Measurements from ENCODE around the gene DOCK1.

Gene DOCK1

DNA sequence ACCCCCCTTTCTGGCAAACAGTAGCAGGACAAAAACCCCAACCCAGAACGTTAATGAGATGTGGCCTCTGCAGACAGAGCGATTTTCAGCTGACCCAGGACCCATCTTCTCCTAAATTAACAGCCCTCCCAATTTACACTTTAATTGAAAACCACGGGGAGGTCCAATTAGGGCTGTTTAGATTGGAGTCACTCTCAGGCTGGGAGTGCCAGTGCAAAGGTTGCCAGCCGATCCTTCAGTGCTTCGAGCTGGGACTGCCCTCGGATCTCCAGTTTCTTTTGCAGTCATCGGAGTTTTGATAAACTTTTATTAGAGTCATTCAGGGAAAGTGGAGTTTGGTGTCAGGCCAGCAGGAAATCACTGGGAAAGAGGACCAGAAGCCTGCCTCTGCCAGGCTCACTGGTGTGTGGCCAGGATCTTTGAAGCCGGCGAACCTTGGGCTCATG is 108.0 kb downstream of the DOCK1 start:
- no peak for DNase-seq

DNA sequence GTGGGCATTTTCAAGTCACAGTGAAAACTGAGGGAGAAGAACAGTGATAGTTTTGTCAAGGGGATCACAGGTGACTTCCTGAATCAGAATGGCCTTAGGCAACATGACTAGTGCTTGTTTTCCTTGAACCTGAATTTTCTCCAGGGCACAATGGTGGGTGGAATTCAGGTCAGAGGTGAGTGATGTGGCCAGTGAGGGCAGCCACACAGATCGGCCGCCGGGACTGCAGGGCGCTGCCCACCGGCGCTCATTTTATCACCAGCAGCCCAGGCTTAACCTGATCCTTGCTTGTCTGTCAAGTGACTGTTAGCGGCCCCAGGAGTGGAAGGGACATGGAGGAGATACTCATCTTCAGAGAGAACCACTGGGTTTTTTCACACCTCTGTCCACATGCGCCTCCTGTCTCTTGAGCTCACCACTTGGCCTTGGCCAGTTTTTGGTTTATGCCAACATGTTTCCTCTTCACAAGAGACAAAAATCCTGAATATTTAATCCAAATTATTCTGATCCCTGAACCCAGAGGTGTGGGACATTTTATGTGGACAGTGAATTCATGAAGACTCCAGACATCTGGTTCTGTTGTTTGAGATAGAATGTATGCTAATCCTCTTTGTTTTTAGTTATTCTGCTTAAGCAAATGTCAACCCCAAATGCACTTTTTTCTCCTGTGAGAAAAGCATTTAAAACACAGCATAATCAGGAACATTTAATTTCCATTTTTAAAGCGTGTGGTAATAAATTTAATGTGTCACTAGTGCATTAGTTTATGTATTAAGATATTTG is 108.7 kb downstream of the DOCK1 start:
- no peak for DNase-seq

DNA sequence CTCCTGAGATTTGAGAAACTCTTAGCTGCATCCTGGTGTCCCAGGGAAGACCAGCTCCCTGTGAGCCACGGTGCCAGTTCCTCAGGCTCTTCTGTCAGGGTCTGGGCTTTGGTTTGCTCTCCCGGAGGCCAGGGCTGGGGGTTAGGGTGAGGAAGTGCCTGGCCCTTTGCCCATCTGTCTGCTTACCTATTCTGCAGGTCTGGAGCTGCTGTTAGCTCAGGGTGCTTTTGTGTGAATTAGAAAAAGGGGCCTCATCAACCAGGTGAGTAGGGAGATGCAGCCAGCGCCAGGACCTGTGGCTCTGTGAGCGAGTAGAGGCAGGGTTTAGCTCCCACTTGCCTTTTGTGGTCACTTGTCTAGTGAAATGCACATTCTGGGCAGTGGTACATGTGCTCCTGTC is 109.4 kb downstream of the DOCK1 start:
- no peak for DNase-seq

DNA sequence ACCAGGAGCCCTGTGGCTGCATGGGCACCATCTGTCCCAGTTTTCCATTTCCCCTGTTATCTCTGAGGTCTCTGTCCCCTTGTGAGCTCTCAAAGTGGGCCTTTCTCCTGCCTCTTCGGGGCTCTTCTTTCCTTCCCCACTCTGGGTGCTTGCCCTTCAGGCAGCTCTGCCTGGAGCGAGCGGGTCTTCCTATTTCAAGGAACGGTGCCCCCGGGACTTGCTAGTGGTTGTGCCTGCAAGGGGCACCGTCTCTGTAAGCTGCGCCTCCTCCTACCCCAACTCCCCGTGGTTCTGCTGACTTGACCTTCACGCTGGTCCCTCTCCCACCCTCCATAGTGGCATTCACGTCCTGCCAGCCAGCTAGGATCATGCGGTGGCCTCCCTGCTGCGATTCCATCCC is 110.1 kb downstream of the DOCK1 start:
- DNase-seq: no peak

DNA sequence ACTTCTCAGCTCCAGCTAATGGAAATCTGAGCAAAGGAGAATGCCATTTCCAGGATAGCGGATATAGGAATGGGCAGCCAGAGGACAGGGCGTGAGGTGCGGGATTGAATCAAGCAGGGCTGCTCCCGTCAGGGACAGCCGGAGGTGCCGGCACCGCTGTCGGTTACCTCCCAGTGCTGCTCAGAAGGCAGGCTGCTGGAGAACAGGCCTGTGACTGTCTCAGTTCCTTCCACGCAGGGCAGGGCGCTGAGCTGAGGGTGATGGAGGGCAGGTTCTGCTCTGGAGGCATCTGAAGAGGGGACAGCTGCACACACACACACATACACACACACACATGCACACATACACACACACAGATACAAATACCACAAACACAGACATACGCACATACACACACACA is 111.1 kb downstream of the DOCK1 start:
- DNase-seq: no peak

DNA sequence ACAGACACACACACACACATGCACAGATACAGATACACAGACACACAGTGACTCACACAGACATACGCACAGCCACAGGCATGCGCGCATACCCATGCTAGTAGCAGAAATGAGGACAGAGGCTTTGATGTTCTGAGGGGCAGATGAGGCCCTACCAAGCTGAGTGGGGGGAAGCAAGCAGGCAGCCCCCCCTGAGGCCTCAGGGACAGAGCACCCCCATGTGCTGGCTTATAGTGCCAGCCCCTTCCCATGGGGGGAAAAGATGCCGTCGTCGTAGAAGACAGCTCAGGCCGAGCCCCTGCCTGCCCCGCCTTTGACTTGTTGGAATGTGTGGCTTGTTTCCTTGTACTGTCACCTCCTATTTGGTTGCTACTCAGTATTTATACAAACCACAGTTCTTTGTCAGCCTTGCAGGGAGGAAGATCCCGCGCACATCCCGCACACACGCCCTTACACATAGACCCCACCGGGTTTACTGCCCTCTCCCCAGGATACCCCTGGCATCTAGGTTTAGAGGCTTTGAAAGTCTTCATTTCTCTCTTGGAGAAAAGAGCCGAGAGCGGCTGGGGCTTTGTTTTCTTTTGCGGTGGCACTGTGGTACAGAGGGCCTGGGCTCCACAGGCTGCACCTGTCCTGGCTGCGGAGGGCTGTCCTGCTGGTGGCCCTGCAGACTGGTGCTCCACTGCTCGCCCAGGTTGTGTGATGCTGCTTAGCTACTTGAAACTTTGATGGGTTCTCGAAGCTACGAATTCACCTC is 112.5 kb downstream of the DOCK1 start:
- DNase-seq: no peak

DNA sequence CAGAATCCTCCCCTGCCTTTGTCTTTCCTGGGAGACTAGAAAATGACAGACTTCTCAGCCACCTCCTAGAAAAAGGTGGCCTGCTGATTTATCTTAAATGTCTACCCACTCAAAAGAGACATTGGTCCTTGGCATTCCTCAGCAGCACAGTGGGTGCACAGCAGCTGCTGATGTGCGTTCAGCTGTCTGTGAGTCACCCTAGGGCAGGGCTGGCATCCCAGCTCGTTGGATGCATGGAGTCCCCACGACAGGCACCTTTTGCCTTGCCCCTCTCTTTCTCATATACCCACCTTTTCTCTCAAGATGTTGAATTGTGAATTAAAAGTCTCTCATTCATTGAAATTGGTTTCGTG is 113.0 kb downstream of the DOCK1 start:
- no peak for DNase-seq

DNA sequence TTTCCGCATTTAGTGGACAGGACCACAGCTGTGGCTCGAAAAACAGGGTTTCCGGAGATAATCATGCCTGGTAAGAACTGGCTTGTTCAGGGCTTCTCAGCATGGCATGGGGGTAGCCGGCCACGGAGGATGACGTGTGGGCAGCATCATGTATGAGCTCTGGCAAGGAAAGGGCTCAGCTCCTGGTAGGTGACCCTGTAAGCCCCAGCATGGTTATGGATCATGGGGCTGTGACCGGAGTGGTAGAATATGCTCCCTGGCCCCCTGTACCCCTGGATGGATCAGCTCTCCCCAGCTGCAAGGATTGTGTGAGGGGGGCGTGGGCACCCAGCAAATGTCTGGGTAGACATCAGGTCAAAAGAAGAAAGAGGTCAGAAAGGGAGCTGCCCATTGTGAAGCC is 113.5 kb downstream of the DOCK1 start:
- no peak for DNase-seq

DNA sequence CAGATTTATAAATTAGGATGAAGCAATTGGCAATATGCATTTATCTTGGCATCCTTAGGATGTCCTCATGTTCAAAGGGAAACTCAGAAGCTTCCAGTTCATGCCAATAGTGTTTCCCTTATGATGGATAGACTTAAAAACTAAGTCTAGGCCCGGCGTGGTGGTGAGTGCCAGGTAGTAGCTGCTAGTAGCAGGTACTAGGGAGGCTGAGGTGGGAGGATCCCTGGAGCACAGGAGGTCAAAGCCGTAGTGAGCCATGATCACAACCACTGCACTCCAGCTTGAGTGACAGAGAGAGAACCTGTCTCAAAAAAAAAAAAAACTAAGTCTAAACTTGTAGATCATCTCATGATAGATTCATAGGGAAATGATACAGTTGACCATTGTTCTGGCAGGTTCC is 115.0 kb downstream of the DOCK1 start:
- no peak for DNase-seq

DNA sequence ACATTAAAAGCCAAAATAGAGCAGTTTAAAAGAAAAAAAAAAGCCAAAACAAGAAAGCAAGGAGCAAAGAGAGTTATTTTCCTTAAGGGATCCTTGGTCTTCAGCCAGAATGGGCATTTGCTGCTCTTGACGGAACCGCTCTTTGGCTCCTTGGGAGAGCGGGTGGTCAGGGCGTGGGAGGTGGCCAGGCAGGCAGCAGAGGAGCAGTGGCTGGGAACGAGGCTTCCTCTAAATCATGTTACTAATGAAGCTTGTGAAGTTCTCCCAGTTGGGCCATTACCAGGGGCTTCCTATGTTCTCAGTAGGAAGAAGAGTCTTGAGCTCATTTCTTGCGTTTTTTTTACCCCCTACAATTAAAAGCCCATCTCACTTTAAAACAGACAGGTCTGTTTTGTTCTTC is 116.6 kb downstream of the DOCK1 start:
- no peak for DNase-seq

DNA sequence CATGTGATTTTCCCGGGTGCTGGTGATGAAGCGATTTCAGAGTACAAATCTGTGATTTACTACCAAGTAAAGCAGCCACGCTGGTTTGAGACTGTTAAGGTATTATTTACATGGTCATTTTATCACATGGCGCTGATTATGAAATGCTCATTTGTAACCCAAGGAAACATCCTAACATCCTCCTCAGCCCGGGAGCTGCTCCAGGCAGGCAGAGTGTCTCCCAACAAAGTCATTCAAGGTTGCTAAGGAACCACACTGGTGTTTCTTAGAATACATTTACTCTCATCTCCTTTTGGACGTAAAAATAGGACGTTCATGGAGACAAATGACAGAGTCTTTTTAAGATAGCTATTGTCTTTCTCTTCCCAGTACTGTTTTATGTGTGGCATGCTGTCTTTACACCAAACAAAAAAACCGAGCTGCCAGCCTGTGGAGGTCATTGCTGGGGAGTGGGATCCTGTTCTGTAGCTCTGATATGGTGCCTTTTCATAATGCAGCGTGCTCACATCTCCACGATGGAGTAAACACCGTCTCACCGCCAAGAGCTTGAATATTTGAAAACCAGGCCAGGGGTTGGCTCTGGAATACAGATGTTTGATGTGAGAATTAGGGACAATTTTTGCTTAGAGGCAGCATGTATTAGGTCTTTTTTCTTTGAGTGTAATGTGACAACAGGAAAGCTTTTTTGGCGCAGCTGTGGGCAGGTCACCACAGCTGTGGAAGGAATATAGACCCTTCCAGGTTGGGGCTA is 119.6 kb downstream of the DOCK1 start:
- no peak for DNase-seq

DNA sequence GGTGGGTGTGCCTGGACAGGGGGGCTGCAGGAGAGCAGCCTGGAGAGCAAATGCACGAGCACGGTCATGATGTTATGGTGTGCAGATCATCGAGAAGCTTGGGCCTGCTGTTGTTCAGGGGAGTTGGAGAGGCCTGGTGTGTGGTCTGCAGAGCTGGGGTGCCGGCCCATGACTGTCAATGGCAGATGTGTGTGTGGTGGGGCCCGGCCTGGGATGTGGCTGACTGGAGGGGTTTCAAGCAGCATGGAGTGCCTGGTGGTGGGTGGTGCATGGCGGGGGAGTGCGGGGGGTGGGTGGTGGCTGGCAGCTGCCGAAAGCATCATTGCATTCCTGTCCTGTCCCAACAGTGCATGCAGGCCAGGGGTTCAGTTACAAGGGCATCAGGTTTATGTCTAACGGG is 122.6 kb downstream of the DOCK1 start:
- no peak for DNase-seq

DNA sequence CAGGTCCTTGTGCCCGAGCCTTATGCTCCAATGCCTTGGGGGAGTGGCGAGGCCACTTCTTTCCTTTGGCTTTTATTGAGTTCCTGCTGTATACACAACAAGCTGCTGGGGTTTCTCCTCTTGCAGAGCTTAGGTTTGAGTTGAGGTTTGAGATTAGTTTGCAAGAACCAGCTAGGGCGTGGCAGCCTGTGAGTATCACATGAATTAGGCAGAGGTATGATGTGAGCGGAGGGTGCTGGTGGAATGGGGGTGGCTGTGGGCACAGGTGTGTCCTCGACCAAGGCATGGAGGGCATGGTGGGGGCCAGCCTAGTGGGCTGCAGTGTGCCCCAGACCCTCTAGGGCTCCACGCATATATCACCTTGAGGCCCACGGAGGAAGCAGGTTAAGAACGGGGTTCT is 123.3 kb downstream of the DOCK1 start:
- no peak for DNase-seq

DNA sequence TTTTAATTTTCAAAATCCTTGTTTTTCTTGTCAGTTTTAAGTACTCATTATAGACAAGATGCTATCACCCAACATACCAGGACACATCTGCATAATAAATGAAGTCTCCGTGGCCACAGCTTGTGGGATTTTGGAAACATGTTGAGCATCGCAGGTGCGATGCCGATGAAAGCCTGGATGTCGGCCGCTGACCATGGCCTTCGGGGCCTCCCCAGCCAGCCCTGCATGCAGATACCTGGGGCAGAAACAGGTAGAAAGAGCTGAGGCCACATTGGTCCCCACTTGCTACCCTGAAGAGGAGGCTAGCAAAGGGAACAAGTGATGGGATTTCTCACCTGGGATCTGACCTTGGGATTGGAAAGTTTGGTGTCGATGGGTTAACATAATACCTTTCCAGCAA is 123.8 kb downstream of the DOCK1 start:
- DNase-seq: no peak

DNA sequence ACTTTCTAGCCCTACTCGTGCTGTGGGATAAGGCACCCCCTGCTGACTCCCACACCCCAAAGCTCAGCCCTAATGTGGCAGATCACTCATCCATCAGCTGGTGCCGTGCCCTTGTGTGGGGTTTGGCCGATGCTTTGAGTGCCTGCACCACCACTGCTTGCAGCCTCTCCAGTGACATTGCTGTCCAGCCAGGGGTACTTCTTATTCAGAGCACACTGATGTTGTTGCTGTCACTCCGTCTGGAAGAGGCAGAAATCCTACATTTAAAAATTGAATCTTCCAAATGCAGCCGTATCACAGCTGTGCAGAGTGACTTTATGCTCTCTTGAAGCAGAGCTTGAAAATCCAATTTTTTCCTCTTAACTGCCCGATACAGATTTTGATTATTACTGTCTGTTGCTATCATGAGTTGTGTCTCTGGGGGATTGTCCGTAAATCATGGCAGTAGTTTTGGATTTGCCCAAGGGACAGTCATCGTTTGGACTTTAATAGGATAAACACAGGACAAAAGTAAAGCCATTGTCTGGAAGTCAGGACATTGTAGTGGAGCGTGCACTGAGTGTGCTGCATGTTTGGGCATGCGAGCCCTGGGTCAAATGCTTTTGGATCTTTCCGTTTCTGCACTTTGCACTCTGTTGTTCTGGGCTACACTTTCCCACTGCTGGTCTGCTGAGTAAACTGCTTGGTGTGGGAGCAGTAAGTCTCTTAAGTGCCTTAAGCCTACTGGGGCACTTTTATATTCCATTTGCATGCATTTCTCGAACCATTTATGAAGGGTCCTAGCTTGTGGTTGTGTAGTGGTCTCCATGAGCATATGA is 128.2 kb downstream of the DOCK1 start:
- no peak for DNase-seq

DNA sequence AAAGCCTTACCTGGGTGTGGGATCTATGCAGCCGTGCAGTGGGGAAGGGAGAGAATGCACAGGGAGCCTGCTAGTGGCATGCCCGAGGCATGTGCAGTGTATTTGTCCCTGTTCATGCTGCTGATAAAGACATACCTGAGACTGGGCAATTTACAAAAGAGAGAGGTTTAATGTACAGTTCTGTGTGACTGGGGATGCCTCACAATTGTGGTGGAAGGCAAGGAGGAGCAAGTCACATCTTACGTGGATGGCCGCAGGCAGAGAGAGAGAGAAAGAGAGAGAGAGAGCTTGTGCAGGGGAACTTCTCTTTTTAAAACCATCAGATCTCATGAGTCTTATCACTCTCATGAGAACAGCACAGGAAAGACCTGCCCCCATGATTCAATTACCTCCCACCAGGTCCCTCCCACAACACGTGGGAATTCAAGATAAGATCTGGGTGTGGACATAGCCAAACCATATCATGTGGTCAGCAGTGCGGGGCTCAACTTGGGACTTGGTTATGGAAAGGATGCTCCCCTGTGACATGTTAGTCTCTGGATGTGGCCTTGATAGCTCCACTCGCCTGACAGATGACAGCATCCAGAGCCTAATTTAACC is 128.9 kb downstream of the DOCK1 start:
- no peak for DNase-seq

DNA sequence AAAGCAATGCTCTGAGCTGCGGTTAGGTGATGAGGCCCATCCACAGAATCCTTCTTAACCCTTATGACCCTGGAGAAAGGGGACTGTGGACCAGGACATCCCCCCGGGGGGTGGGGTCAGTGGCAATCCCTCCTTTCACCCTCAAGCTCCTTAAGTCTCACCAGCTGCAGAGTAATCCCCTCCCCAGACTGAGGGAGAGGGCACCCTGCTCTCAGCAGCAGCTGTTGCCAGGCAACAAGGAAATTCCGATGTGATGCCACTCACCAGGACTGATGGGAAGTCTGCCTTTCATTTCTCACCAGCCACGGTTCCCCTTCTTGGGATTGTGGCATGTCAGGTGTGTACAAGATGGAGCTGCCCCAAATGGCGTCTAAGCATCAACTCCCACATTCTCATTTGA is 129.6 kb downstream of the DOCK1 start:
- DNase-seq: no peak

DNA sequence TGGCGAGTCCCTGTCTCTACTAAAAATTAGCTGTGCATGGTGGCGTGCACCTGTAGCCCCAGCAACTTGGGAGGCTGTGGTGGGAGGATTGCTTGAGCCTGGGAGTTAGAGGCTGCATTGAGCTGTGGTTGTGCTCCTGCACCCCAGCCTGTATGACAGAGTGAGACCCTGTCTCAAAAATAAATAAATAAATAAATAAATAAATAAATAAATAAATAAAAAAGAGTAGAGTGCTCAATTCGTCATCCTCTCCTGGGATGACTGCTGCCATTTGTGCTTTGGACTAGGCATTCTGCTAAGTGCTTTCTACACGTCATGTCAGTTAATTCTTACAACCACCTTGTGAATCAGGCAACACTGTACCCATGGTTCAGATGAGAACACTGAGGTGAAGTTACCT is 130.6 kb downstream of the DOCK1 start:
- DNase-seq: no peak

DNA sequence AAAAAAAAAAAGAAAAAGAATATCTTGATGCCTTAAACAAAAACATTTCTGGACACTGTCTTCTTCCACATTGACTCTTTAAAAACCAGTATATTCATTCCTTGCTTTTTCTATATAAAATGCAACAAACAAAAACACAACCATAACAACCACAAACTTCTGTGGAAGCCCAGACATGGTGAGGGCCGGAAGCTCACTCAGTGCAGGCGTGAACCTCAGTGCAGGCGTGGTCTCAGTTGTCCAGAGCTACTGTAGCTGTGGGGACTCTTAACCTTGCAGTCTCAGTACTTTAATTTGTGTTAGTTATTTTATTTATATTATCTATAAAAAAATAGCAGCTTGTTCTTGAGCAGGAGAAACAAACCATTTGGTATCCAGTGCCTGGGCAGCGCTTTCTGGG is 131.8 kb downstream of the DOCK1 start:
- DNase-seq: no peak

DNA sequence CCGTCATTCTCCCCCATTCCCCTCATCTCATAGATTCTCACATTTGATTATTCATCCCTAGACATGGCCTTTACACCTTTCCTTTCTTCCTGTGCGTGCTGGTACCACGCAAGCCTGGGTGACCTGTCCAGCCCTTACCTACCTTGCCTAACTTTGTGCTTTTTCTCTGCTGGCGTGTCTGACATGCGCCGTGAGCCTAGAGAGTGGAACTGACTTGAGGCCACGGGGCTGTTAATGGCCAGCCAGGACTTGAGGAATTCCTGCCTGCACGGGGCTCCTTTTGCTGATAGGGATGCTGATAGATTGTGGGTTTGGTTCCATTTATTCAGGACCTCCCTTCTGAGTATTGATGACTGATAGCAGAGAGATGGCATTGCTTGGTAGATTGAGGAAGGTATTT is 134.2 kb downstream of the DOCK1 start:
- DNase-seq: no peak

DNA sequence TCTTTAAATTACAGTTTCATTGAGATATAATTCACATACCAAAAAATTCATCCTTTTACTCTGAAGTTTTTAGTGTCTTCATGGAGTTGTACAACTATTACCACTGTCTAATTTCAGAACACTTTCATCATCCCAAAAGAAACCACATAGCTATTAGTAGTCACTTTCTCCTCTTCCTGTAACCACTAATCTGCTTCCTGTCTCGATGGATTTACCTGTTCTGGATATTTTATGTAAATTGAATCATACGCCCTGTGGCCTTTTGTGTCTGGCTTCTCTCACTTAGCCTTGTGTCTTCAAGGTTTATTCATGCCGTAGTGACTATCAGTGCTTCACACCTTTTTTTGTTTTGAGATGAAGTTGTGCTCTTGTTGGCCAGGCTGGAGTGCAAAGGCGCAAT is 135.5 kb downstream of the DOCK1 start:
- no peak for DNase-seq

DNA sequence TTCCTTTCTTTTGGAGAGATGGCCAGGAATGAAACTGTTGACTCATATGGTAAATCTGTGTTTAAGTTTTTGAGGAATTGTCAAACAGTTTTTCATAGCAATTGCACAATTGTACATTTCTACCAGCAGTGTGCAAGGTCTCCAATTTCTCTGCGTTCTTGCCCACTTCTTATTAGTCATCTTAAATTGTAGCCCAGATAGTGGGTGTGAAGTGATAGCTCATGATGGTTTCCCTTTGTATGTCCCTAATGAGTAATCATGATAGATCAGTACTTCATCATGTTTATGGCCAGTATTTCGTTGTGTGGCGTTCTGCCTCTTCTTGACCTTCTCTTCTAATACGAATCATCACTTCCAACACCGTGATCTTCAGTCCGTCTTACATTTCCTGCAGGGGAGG is 136.3 kb downstream of the DOCK1 start:
- DNase-seq: no peak

DNA sequence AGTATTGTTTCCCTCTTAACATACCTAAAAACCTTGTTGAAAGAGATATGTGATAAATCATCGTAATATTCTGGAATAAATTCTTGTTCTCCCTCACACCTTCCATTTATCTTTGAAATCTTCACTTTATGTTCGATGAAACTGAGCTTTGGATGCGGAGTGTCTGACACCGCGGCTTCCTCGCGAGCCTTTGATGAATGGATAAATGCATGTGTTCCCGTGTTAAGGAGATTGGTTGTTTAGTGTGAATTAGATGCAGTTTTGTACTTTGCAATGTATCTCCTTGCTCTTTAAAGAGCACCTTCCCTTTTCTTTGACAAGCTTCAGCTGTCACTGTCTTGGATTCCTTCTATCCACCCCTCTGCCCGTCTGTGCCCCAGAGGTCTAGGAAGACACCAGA is 138.1 kb downstream of the DOCK1 start:
- no peak for DNase-seq
